Nephron (organoid): ENCODE results near the gene SORCS2.
A peak's percentile ranks its signal among the peaks of the same experiment; 100 is the strongest.

Experiments
- H3K27ac Mint-ChIP-seq, 3 experiments: 2 replicates each; pipeline ENCODE4 v1.8.0; 2020; ENCODE audit warnings: mixed read lengths in 3 of 3, mild to moderate bottlenecking in 2 of 3, moderate library complexity in 1 of 3
- H3K27me3 Mint-ChIP-seq: 2 replicates; pipeline ENCODE4 v1.8.0; 2021; ENCODE audit warnings: low read depth, mild to moderate bottlenecking, moderate library complexity, mixed read lengths
- H3K36me3 Mint-ChIP-seq: 2 replicates; pipeline ENCODE4 v1.8.0; 2020; ENCODE audit warnings: low read depth, mixed read lengths
- H3K4me1 Mint-ChIP-seq: 2 replicates; pipeline ENCODE4 v1.8.0; 2020; ENCODE audit warnings: mixed read lengths
- H3K4me3 Mint-ChIP-seq, 3 experiments: 2 replicates each; pipeline ENCODE4 v1.8.0; 2020; ENCODE audit warnings: mild to moderate bottlenecking in 3 of 3, mixed read lengths in 3 of 3, moderate library complexity in 2 of 3
- H3K9me3 Mint-ChIP-seq: 2 replicates; pipeline ENCODE4 v1.8.0; 2020; ENCODE audit warnings: mixed read lengths
- CTCF ChIP-seq, 3 experiments: fragments of 200-600 bp; sonication (generic); IDR thresholded peaks; one replicate each; pipeline ENCODE4 v1.5.0; 2021; ENCODE audit warnings: antibody characterized with exemption in 3 of 3; ENCODE audit not compliant: unreplicated experiment in 3 of 3

Gene SORCS2

DNA sequence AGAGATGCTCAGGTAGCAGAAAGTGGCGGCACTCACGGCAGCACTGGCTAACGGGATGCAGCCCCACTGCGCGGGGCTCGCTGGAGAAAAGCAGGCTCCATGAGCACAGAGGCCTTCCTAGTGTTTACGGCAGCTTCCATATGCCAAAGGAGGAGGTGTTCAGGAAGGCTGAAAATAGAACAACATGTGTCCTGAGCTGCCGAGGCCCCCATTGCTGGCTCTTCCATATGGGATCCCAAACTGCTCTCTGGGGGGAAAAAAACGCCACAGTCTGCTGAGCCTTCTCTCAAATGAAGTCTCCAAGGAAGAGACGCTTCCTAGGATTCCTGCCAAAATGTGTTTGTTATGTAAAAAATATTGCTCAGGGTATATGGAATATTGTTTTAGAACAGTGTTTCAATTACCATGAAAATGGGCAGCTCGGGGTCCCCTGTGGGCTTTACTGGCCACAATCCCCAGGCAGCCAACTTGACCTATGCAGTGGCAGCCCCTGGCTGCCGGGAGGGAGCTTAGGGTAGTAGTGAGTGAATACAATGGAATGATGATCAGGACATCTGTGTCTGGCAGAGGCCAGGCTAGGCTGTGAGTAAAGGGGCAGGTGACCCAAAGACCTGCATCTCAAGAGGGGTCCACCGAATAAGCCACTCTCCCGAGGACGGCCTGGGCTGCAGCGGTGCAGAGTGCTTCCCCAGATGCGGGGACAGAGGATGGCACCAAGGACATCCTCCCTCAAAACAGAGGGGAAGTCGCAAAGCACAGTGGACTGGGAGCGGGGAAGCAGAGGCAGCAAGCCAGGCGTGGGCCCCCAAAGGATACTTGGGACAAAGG lies 577.3 kb downstream of the SORCS2 start:
- Mint-ChIP-seq H3K9me3 (no peaks in the 10 kb centered on the region), H3K27ac (peak overlapping the region in 1 of 3 experiments; percentile 33), H3K4me3 (no peak overlapping the region), H3K27me3 (peaks cover 5% of the 10 kb centered on the region), H3K36me3 (peaks cover 85% of the 10 kb centered on the region), H3K4me1 (peaks cover 46% of the 10 kb centered on the region)
- no peak for TF ChIP-seq CTCF (IDR thresholded peaks at IDR 0.05; ENCODE audit: unreplicated experiment in 3 of 3)

GRCh38 chr4:7770224-7771050 lies 578.1 kb downstream of the SORCS2 start:
- peak; percentile 39 to 54 (median 45) for TF ChIP-seq CTCF (IDR thresholded peaks at IDR 0.05; ENCODE audit: unreplicated experiment in 3 of 3)
- no peaks in the 10 kb centered on the region for H3K9me3 Mint-ChIP-seq
- peaks cover 88% of the 10 kb centered on the region for H3K36me3 Mint-ChIP-seq
- H3K27me3 Mint-ChIP-seq = peaks cover 5% of the 10 kb centered on the region
- no peak overlapping the region for H3K4me3 Mint-ChIP-seq
- peaks cover 48% of the 10 kb centered on the region for H3K4me1 Mint-ChIP-seq
- peak overlapping the region in 2 of 3 experiments; percentile 33 to 58 for H3K27ac Mint-ChIP-seq

DNA sequence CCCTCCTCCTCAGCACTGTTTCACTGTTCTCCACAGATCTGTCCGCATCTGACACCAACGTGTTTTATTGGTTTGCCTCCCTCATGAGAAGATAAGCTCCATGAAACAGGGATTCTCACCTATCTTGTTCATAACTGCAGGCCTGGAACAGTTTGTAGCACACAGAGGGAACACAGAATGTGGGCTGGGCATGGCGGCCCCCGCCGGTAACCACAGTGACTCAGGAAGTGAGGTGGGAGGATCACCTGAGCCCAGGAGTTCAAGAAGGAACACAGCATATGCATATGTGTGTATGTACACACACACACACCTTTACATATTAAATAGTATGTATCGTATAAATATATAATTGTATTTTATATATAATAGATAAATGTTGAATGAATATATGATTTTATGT lies 578.7 kb downstream of the SORCS2 start:
- no peak for TF ChIP-seq CTCF (IDR thresholded peaks at IDR 0.05; ENCODE audit: unreplicated experiment in 3 of 3)

GRCh38 chr4:7771541-7772507 lies 579.5 kb downstream of the SORCS2 start:
- no peak overlapping the region for H3K4me3 Mint-ChIP-seq

More for the DNA sequence above, 578.7 kb downstream of the SORCS2 start:
- Mint-ChIP-seq H3K27ac (peak overlapping the region in 1 of 3 experiments; percentile 33), H3K9me3 (no peaks in the 10 kb centered on the region), H3K36me3 (peaks cover 86% of the 10 kb centered on the region), H3K4me3 (no peak overlapping the region), H3K27me3 (peaks cover 5% of the 10 kb centered on the region), H3K4me1 (peaks cover 51% of the 10 kb centered on the region)

More at GRCh38 chr4:7771541-7772507, 579.5 kb downstream of the SORCS2 start:
- peaks cover 87% of the 10 kb centered on the region for H3K36me3 Mint-ChIP-seq
- TF ChIP-seq CTCF (IDR thresholded peaks at IDR 0.05; ENCODE audit: unreplicated experiment in 3 of 3) = no peak
- no peaks in the 10 kb centered on the region for H3K9me3 Mint-ChIP-seq
- H3K27ac Mint-ChIP-seq = peak overlapping the region in 1 of 3 experiments; percentile 33
- H3K27me3 Mint-ChIP-seq = peaks cover 5% of the 10 kb centered on the region
- peaks cover 58% of the 10 kb centered on the region for H3K4me1 Mint-ChIP-seq
